GM23338 (cell line): Measurements from ENCODE around the gene PLCG2. TPM values are rescaled to one million over a fixed set of nuclear protein-coding genes. Genes with fewer than 3 reads are reported as not detected.

Experiments
- ATAC-seq: fragments of 200-7000 bp; cut with Tn5 transposase; 3 replicates; pipeline ENCODE4 v1.9.1; 2020
- DNase-seq: peaks from one replicate; pipeline ENCODE4 v3.0.0-alpha.2; 2015; ENCODE audit warnings: low spot score
- H2AFZ ChIP-seq: fragments of 200-600 bp; sonication (generic); 2 replicates; pipeline ENCODE4 v1.8.0; 2016; ENCODE audit warnings: antibody characterized with exemption, mild to moderate bottlenecking, moderate library complexity
- H3F3A ChIP-seq: fragments of 200-600 bp; sonication (generic); replicated peaks from 2 replicates; pipeline ENCODE4 v1.8.0; 2017; ENCODE audit warnings: antibody characterized with exemption, mixed run types, low read depth
- H3K27ac ChIP-seq: fragments of 200-600 bp; sonication (generic); 2 replicates; pipeline ENCODE4 v1.6.1; 2016; ENCODE audit warnings: low read depth
- H3K27me3 ChIP-seq: fragments of 200-600 bp; sonication (generic); 2 replicates; pipeline ENCODE4 v1.8.0; 2016; ENCODE audit warnings: mild to moderate bottlenecking, mixed run types, moderate library complexity; ENCODE audit not compliant: insufficient read depth
- H3K36me3 ChIP-seq: fragments of 200-600 bp; sonication (generic); 2 replicates; pipeline ENCODE4 v1.8.0; 2016; ENCODE audit warnings: mild to moderate bottlenecking; ENCODE audit not compliant: insufficient read depth
- H3K4me1 ChIP-seq: fragments of 200-600 bp; sonication (generic); 2 replicates; pipeline ENCODE4 v1.8.0; 2016; ENCODE audit warnings: mild to moderate bottlenecking, moderate library complexity; ENCODE audit not compliant: insufficient read depth
- H3K4me2 ChIP-seq: fragments of 200-600 bp; sonication (generic); 2 replicates; pipeline ENCODE4 v1.7.1; 2017; ENCODE audit warnings: mixed run types
- H3K4me3 ChIP-seq: fragments of 200-600 bp; sonication (generic); 2 replicates; pipeline ENCODE4 v1.6.1; 2016; ENCODE audit warnings: mixed run types
- H3K79me2 ChIP-seq: fragments of 200-600 bp; sonication (generic); replicated peaks from 2 replicates; pipeline ENCODE4 v1.8.0; 2017; ENCODE audit warnings: mild to moderate bottlenecking; ENCODE audit not compliant: insufficient read depth
- H3K9me2 ChIP-seq: fragments of 200-600 bp; sonication (generic); 2 replicates; pipeline ENCODE4 v1.8.0; 2017; ENCODE audit not compliant: insufficient read depth
- H4K20me1 ChIP-seq: fragments of 200-600 bp; sonication (generic); replicated peaks from 2 replicates; pipeline ENCODE4 v1.8.0; 2017; ENCODE audit warnings: mild to moderate bottlenecking; ENCODE audit not compliant: insufficient read depth
- H3K27ac Mint-ChIP-seq: 2 replicates; pipeline ENCODE4 v1.8.0; 2020; ENCODE audit warnings: inconsistent platforms, mild to moderate bottlenecking, moderate library complexity, mixed read lengths
- H3K27me3 Mint-ChIP-seq: 3 replicates; pipeline ENCODE4 v1.8.0; 2022; ENCODE audit warnings: low read depth, mild to moderate bottlenecking, moderate library complexity, mixed read lengths, inconsistent platforms; ENCODE audit not compliant: insufficient read depth, poor library complexity
- H3K36me3 Mint-ChIP-seq: 3 replicates; pipeline ENCODE4 v1.8.0; 2021; ENCODE audit warnings: low read depth, mild to moderate bottlenecking, inconsistent platforms, moderate library complexity, mixed read lengths
- H3K4me1 Mint-ChIP-seq: 3 replicates; pipeline ENCODE4 v1.8.0; 2020; ENCODE audit warnings: mild to moderate bottlenecking, inconsistent platforms, mixed read lengths
- H3K4me3 Mint-ChIP-seq: 3 replicates; pipeline ENCODE4 v1.8.0; 2021; ENCODE audit warnings: moderate library complexity, mild to moderate bottlenecking, inconsistent platforms, mixed read lengths
- H3K9me3 Mint-ChIP-seq: 3 replicates; pipeline ENCODE4 v1.8.0; 2020; ENCODE audit warnings: moderate library complexity, mild to moderate bottlenecking, inconsistent platforms, mixed read lengths
- EZH2phosphoT487 ChIP-seq: fragments of 200-600 bp; sonication (generic); IDR thresholded peaks from one replicate; pipeline ENCODE4 v1.8.1; 2018; ENCODE audit warnings: antibody characterized with exemption; ENCODE audit not compliant: unreplicated experiment
- POLR2AphosphoS5 ChIP-seq: IDR thresholded peaks from 2 replicates; pipeline ENCODE4 v1.6.1; 2016; ENCODE audit warnings: antibody characterized with exemption, low read depth
- STAT1 ChIP-seq: IDR thresholded peaks from one replicate; pipeline ENCODE4 v1.6.1; 2016; ENCODE audit warnings: antibody characterized with exemption; ENCODE audit not compliant: unreplicated experiment
- ZNF331 ChIP-seq: fragments of 250-450 bp; sonication (Bioruptor Pico); IDR thresholded peaks from 2 replicates; pipeline ENCODE4 v1.5.0; 2020; ENCODE audit warnings: low read depth, mild to moderate bottlenecking, moderate library complexity
- polyA plus RNA-seq: library from polyadenylated mRNA; unstranded; fragments of >200 nt; fragmentation: Nextera tagmentation; extraction: Ambion mirVana; gene quantifications from 2 replicates; pipeline ENCODE4 v1.2.1, GENCODE V29; 2016
- total RNA-seq: library from RNA; depleted of rRNA; stranded (reverse); fragments of >200 nt; shearing (Covaris generic); gene quantifications from 2 replicates; pipeline ENCODE4 v1.2.3, GENCODE V29; 2014
- TF ChIP-seq, protein P1 (sequence below): fragments of 250-450 bp; sonication (Bioruptor Pico); IDR thresholded peaks from 2 replicates; pipeline ENCODE4 v1.5.0; 2020; ENCODE audit warnings: mild to moderate bottlenecking, moderate library complexity
- TF ChIP-seq, protein P2 (sequence below), 2 experiments: fragments of 200-600 bp in 1 of 2; sonication (generic) in 1 of 2; conservative IDR thresholded peaks; 2 replicates each; pipeline versions ENCODE4 v1.5.1 to v1.6.1; 2016 to 2017; ENCODE audit warnings: antibody characterized with exemption in 2 of 2, low read depth in 2 of 2, mild to moderate bottlenecking in 2 of 2, moderate library complexity in 1 of 2
- TF ChIP-seq, protein P3 (sequence below): IDR thresholded peaks from 2 replicates; pipeline ENCODE4 v1.6.1; 2016; ENCODE audit warnings: antibody characterized with exemption

PLCG2 gene
- total and polyA plus RNA-seq, 2 experiments from 2014 or later, result 2.4 to 5.9 TPM

DNA sequence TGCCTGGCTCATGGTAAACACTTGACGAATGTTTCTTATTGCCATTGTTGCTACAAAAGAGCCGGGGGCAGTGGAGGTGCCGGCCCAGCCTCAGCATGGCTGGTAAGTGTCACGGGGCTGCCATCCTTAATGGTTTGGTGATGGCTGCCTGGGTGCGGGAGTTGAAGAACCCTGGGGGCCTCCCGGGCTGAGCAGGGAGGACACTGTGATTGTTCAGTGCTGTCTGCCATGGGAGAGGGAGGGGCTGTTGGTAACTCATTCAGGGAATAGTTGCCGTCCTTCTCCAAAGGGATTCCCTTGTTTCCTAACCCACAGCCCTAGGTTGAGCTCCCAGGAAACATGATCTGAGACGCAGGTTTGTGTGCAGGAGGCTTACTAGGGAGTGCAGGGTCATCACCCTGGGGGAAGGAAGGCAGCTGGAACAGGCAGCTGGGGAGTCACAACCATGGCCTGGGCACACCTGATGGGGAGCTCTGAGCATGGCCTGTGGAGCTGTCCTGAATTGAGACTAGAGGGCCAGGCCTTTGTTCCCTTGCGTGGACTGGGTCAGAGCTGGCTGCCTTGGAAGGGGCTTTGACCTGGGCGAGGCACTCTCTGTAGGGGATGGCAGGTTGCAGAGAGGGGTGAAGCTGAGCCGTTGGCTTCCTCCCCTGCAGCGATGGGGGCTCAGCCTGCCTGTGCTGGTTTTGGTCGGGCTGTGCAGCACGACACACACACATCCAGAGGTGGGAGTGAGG lies 85.7 kb downstream of the PLCG2 start:
- peak; percentile 57 for ATAC-seq
- Histone ChIP-seq H3K27ac (no peak overlapping the region), H3K36me3 (no peaks in the 10 kb centered on the region), H3K4me3 (no peak overlapping the region), H3K79me2 (no peaks in the 10 kb centered on the region), H4K20me1 (no peaks in the 10 kb centered on the region), H3K4me2 (peak overlapping the region; percentile 73), H3K9me2 (0 out of 2 replicates have a peak, but pooled peaks cover 3% of the 10 kb centered on the region), H2AFZ (no peak overlapping the region; the same call in 1 of the 2 replicates), H3F3A (no peaks in the 10 kb centered on the region), H3K4me1 (peaks cover 17% of the 10 kb centered on the region), H3K27me3 (no peaks in the 10 kb centered on the region)
- H3K4me1 Mint-ChIP-seq, result peaks cover 19% of the 10 kb centered on the region
- no peaks in the 10 kb centered on the region for H3K9me3 Mint-ChIP-seq
- H3K36me3 Mint-ChIP-seq, result no peaks in the 10 kb centered on the region
- H3K27me3 Mint-ChIP-seq, result peaks cover 14% of the 10 kb centered on the region
- DNase-seq, result peak; percentile 15
- H3K4me3 Mint-ChIP-seq, result peak overlapping the region; percentile 45; the same call in 2 of the 3 replicates
- no peak for TF ChIP-seq EZH2phosphoT487
- TF ChIP-seq, protein P1, sequence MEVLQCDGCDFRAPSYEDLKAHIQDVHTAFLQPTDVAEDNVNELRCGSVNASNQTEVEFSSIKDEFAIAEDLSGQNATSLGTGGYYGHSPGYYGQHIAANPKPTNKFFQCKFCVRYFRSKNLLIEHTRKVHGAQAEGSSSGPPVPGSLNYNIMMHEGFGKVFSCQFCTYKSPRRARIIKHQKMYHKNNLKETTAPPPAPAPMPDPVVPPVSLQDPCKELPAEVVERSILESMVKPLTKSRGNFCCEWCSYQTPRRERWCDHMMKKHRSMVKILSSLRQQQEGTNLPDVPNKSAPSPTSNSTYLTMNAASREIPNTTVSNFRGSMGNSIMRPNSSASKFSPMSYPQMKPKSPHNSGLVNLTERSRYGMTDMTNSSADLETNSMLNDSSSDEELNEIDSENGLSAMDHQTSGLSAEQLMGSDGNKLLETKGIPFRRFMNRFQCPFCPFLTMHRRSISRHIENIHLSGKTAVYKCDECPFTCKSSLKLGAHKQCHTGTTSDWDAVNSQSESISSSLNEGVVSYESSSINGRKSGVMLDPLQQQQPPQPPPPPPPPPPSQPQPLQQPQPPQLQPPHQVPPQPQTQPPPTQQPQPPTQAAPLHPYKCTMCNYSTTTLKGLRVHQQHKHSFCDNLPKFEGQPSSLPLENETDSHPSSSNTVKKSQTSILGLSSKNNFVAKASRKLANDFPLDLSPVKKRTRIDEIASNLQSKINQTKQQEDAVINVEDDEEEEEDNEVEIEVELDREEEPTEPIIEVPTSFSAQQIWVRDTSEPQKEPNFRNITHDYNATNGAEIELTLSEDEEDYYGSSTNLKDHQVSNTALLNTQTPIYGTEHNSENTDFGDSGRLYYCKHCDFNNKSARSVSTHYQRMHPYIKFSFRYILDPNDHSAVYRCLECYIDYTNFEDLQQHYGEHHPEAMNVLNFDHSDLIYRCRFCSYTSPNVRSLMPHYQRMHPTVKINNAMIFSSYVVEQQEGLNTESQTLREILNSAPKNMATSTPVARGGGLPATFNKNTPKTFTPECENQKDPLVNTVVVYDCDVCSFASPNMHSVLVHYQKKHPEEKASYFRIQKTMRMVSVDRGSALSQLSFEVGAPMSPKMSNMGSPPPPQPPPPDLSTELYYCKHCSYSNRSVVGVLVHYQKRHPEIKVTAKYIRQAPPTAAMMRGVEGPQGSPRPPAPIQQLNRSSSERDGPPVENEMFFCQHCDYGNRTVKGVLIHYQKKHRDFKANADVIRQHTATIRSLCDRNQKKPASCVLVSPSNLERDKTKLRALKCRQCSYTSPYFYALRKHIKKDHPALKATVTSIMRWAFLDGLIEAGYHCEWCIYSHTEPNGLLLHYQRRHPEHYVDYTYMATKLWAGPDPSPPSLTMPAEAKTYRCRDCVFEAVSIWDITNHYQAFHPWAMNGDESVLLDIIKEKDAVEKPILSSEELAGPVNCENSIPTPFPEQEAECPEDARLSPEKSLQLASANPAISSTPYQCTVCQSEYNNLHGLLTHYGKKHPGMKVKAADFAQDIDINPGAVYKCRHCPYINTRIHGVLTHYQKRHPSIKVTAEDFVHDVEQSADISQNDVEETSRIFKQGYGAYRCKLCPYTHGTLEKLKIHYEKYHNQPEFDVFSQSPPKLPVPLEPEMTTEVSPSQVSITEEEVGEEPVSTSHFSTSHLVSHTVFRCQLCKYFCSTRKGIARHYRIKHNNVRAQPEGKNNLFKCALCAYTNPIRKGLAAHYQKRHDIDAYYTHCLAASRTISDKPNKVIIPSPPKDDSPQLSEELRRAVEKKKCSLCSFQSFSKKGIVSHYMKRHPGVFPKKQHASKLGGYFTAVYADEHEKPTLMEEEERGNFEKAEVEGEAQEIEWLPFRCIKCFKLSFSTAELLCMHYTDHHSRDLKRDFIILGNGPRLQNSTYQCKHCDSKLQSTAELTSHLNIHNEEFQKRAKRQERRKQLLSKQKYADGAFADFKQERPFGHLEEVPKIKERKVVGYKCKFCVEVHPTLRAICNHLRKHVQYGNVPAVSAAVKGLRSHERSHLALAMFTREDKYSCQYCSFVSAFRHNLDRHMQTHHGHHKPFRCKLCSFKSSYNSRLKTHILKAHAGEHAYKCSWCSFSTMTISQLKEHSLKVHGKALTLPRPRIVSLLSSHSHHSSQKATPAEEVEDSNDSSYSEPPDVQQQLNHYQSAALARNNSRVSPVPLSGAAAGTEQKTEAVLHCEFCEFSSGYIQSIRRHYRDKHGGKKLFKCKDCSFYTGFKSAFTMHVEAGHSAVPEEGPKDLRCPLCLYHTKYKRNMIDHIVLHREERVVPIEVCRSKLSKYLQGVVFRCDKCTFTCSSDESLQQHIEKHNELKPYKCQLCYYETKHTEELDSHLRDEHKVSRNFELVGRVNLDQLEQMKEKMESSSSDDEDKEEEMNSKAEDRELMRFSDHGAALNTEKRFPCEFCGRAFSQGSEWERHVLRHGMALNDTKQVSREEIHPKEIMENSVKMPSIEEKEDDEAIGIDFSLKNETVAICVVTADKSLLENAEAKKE, result no peak
- TF ChIP-seq, protein P2, sequence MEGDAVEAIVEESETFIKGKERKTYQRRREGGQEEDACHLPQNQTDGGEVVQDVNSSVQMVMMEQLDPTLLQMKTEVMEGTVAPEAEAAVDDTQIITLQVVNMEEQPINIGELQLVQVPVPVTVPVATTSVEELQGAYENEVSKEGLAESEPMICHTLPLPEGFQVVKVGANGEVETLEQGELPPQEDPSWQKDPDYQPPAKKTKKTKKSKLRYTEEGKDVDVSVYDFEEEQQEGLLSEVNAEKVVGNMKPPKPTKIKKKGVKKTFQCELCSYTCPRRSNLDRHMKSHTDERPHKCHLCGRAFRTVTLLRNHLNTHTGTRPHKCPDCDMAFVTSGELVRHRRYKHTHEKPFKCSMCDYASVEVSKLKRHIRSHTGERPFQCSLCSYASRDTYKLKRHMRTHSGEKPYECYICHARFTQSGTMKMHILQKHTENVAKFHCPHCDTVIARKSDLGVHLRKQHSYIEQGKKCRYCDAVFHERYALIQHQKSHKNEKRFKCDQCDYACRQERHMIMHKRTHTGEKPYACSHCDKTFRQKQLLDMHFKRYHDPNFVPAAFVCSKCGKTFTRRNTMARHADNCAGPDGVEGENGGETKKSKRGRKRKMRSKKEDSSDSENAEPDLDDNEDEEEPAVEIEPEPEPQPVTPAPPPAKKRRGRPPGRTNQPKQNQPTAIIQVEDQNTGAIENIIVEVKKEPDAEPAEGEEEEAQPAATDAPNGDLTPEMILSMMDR (conservative IDR thresholded peaks at IDR 0.05; ENCODE audit: low read depth in 2 of 2), result no peak
- no peak for TF ChIP-seq POLR2AphosphoS5
- no peak for TF ChIP-seq STAT1
- TF ChIP-seq ZNF331, result no peak
- TF ChIP-seq, protein P3, sequence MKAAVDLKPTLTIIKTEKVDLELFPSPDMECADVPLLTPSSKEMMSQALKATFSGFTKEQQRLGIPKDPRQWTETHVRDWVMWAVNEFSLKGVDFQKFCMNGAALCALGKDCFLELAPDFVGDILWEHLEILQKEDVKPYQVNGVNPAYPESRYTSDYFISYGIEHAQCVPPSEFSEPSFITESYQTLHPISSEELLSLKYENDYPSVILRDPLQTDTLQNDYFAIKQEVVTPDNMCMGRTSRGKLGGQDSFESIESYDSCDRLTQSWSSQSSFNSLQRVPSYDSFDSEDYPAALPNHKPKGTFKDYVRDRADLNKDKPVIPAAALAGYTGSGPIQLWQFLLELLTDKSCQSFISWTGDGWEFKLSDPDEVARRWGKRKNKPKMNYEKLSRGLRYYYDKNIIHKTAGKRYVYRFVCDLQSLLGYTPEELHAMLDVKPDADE, result no peak
- H3K27ac Mint-ChIP-seq, result 0 out of 2 replicates have a peak overlapping the region, but pooled peaks have one; percentile 28
